Small intestine (tissue), 7 donors: ENCODE data around the gene COG6. TPM values are rescaled to one million over a fixed set of nuclear protein-coding genes. Genes with fewer than 3 reads are reported as not detected.

ENCODE experiments used
- DNase-seq, 2 donors: peaks; one replicate each; pipeline versions ENCODE4 v3.0.0 to v3.0.0-alpha.2; 2013
- FAIRE-seq: peaks from 2 replicates; lab custom pipeline; 2012; peaks lifted over from hg19 to GRCh38; lab: Jason Lieb, UNC
- H3K27ac ChIP-seq, 3 donors: one replicate each; pipeline ENCODE4 v1.5.1; 2013; ENCODE audit warnings: low read length in 2 of 3, mild to moderate bottlenecking in 2 of 3, control low read depth in 1 of 3, inconsistent platforms in 1 of 3, low read depth in 1 of 3, moderate library complexity in 1 of 3
- H3K27me3 ChIP-seq, 3 donors: one replicate each; pipeline ENCODE4 v1.6.1; 2013; ENCODE audit warnings: low read length in 3 of 3, inconsistent platforms in 1 of 3; ENCODE audit not compliant: control insufficient read depth in 3 of 3, insufficient read depth in 3 of 3
- H3K36me3 ChIP-seq, 3 donors: one replicate each; pipeline ENCODE4 v1.6.1; 2013; ENCODE audit warnings: low read length in 3 of 3, inconsistent platforms in 1 of 3, low read depth in 1 of 3, mild to moderate bottlenecking in 1 of 3, moderate library complexity in 1 of 3; ENCODE audit not compliant: control insufficient read depth in 3 of 3, insufficient read depth in 2 of 3
- H3K4me1 ChIP-seq, 3 donors: one replicate each; pipeline ENCODE4 v1.6.1; 2013; ENCODE audit warnings: low read length in 2 of 3, inconsistent platforms in 1 of 3, low read depth in 1 of 3, mild to moderate bottlenecking in 1 of 3, moderate library complexity in 1 of 3; ENCODE audit not compliant: control insufficient read depth in 3 of 3, insufficient read depth in 2 of 3
- H3K4me3 ChIP-seq, 3 donors: one replicate each; pipeline ENCODE4 v1.5.1; 2013; ENCODE audit warnings: low read length in 3 of 3, control low read depth in 1 of 3, inconsistent platforms in 1 of 3, low read depth in 1 of 3, mild to moderate bottlenecking in 1 of 3, moderate library complexity in 1 of 3
- H3K9me3 ChIP-seq, 2 donors: one replicate each; pipeline ENCODE4 v1.6.1; 2013; ENCODE audit warnings: low read depth in 1 of 2, low read length in 1 of 2; ENCODE audit not compliant: control insufficient read depth in 2 of 2, insufficient read depth in 1 of 2
- WGBS, 3 donors: extraction: QIAGEN DNeasy Blood & Tissue Kit; methylation state at CpG; one replicate each; pipeline ENCODE4 v1.1.7; 2013; 5-methylcytosine and 5-hydroxymethylcytosine counted together
- polyA plus RNA-seq, 4 donors: library from polyadenylated mRNA; stranded (reverse) in 3 of 4; unstranded in 1 of 4; fragments of 200-250 nt in 3 of 4; fragments of 120-200 nt in 1 of 4; gene quantifications; one replicate each; pipeline versions ENCODE4 v1.2.1 to v1.2.3, GENCODE V29; 2013
- donor health status: healthy with polysubstance abuse.
- donor health status: control.
- donor health status: control.
- donor health status: Bipolar disorder and iron deficiency.
- donor health status: healthy.

COG6 gene
- polyA plus RNA-seq, 4 donors: 9.5 to 28.4 (median 10.1) TPM

DNA sequence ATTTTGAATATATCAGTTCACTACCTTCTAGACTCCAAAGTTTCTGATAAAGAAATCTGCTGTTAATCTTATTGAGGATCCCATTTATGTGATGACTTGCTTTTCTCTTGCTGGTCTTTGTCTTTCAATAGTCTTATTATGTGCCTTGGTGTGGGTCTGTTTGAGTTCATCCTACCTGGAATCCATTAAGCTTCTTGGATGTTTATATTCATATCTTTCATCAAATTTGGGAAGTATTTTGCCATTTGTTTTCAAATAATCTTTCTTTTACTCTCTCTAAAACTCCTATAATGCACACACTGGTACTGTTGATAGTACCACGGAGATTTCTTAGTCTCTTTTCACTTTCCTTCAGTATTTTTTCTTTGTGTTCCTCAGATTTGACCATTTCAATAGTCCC is 24.2 kb upstream of the COG6 start:
- no peak overlapping the region for H3K27ac ChIP-seq
- peaks cover 0 to 6% of the 10 kb centered on the region in 2 donors for H3K9me3 ChIP-seq
- no peaks in the 10 kb centered on the region for H3K36me3 ChIP-seq
- no peak overlapping the region for H3K4me3 ChIP-seq
- FAIRE-seq (no peak), DNase-seq (no peak)
- H3K27me3 ChIP-seq: peaks cover 0 to 2% (median 0%) of the 10 kb centered on the region in 3 donors
- H3K4me1 ChIP-seq: no peaks in the 10 kb centered on the region
- 72 to 91% (median 81%) methylated on average over 1 of the region's 1 CpG for WGBS, 3 donors

DNA sequence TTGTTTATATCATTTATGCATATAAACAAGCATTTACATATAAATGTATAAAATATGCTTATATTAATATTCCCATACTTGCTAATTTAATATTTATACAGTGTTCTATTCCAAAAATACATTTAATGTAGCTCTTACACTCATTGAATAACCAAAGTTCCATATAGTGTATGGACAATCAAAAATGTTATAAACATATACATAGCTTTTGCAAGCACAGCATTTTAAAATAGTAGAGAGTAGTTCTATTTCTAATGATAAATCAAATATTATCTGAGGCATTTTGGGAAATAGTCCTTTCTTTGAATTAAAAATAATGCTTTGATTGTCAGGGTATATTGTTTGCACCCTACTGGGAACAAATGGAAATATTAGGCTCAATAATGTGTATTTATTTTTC is 22.5 kb upstream of the COG6 start:
- peaks cover 0 to 4% (median 0%) of the 10 kb centered on the region in 3 donors for H3K27me3 ChIP-seq
- no peak for FAIRE-seq

DNA sequence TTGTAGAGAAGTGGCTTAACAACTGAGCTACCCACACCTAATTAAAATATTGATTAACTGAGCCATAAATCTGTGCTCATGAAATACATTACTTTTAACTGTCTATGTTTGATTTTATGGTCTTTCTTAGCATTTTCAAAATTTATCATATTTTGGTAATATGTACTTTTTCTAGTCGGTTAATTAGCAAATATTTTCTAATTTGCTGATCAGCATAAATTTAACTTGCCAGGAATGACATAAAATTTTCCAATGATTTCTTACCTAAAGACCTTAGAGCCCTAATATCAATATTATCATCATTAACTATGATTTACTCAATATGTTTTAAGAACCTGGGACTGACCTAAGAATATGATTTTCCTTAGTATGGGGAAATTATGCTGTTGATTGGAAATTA is 19.9 kb upstream of the COG6 start:
- 77 to 88% (median 88%) methylated on average over 1 of the region's 1 CpG for WGBS, 3 donors
- no peak for DNase-seq
- Histone ChIP-seq H3K27ac (no peak overlapping the region), H3K27me3 (peaks cover 0 to 4% (median 0%) of the 10 kb centered on the region in 3 donors), H3K4me3 (no peak overlapping the region), H3K9me3 (peaks cover 0 to 8% of the 10 kb centered on the region in 2 donors), H3K36me3 (no peaks in the 10 kb centered on the region), H3K4me1 (no peaks in the 10 kb centered on the region)
- no peak for FAIRE-seq

More for the DNA sequence above, 22.5 kb upstream of the COG6 start:
- H3K4me3 ChIP-seq: no peak overlapping the region
- no peak overlapping the region for H3K27ac ChIP-seq
- DNase-seq: no peak
- H3K36me3 ChIP-seq: no peaks in the 10 kb centered on the region
- H3K9me3 ChIP-seq: peaks cover 0 to 10% of the 10 kb centered on the region in 2 donors
- no peaks in the 10 kb centered on the region for H3K4me1 ChIP-seq

DNA sequence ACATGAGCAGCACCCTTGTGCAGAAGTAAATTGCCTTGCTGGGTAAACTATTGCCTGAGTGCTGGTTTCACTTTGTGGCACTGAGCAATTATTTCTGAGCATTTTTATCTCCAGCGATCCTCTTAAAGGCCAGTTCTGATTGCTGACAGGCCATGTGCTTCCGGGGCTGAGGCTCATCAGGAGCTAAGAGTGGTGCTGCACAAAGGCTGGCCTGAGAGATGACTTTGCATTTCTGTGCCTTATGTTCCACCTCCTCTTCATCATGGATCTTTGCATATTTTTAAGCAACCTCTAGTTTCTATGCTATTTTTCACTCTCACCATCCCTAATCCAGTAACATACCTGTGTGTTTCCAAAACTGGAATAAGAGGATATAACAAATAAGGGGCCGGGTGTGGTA is 17.6 kb upstream of the COG6 start:
- Histone ChIP-seq H3K36me3 (no peaks in the 10 kb centered on the region), H3K4me1 (no peaks in the 10 kb centered on the region), H3K27me3 (peaks cover 0 to 1% (median 0%) of the 10 kb centered on the region in 3 donors), H3K4me3 (no peak overlapping the region), H3K9me3 (peaks cover 0 to 5% of the 10 kb centered on the region in 2 donors), H3K27ac (no peak overlapping the region)
- FAIRE-seq: no peak
- DNase-seq: no peak
- WGBS, 3 donors: 85 to 92% (median 88%) methylated on average over 3 of the region's 3 CpGs

DNA sequence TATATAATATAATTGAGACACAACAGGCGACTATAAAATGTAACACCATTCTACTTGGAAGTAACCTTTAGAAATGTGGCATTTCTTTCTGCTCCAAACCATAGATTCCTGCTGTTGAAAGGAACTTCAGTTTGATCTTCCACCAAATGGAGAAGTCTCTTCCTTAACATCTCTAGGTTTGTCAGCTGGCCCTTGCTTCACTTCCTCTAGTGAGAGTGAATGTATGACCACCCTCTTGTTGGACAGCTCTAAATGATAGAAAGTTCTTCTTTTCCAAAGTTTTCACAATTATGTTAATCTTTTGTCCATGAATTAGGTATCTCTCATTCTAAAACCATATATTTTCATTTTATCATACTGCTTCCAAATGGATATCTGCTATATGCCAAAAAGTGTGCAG is 13.8 kb upstream of the COG6 start:
- Histone ChIP-seq H3K4me1 (no peaks in the 10 kb centered on the region), H3K27me3 (peaks cover 0 to 1% (median 0%) of the 10 kb centered on the region in 3 donors), H3K9me3 (peaks cover 0 to 5% of the 10 kb centered on the region in 2 donors), H3K4me3 (no peak overlapping the region), H3K27ac (no peak overlapping the region), H3K36me3 (no peaks in the 10 kb centered on the region)
- DNase-seq (no peak), FAIRE-seq (no peak)
- 79 to 81% (median 81%) methylated on average over 1 of the region's 1 CpG for WGBS, 3 donors

DNA sequence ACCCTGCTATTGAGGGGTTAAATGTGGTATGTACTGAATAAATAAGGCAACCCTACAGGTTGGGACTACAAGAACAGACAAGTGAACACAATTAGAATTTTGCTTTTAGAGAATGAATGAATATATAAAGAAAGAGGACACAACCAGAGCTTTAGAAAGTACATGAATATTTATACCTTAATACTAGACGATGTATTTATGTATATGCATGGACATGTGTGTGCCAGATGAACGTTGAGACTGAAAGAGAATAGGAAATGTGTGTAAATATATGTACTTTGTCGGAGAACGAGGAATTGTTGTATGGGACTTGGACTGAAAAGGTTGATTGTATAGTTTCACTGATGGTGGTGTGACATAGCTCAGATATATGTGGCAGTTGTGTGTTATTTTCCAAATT is 9.3 kb upstream of the COG6 start:
- no peak for FAIRE-seq
- 78 to 85% (median 81%) methylated on average over 4 of the region's 4 CpGs for WGBS, 3 donors

DNA sequence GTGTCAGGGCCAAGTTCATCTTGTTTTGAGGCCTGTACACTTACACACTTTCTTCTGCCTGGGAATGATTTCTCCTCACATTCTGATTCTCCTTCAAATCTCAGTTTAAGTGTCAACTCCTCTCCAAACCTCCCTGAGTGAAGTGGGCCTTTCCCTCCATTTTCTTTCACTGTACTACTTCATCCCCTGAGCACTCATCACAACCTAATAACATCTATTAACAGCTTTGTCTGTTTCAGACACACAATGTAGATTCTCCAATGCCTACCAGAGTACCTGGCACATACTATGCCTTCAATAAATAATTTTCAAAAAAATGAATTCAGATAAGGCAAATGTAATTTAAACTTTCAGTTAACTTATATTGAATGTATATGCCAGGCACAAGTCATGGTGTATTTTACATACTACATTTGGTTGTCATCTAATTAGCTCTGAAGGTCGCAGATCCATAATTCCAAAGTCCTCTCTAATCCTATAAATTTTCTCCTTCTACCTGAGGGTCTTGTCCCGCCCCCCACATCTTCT is 357 bp upstream of the COG6 start:
- Histone ChIP-seq H3K27me3 (peaks cover 0 to 2% (median 0%) of the 10 kb centered on the region in 3 donors), H3K9me3 (no peaks in the 10 kb centered on the region), H3K4me3 (peak overlapping the region; percentile 86 to 96 (median 95)), H3K36me3 (peaks cover 0 to 1% (median 0%) of the 10 kb centered on the region in 3 donors), H3K4me1 (no peaks in the 10 kb centered on the region), H3K27ac (peak overlapping the region in 2 of 3 donors; percentile 83 to 85)
- DNase-seq (no peak), FAIRE-seq (no peak)
- 0% methylated on average over 2 of the region's 2 CpGs for WGBS, 3 donors

More for the DNA sequence above, 9.3 kb upstream of the COG6 start:
- H3K27me3 ChIP-seq: peaks cover 0 to 2% (median 0%) of the 10 kb centered on the region in 3 donors
- no peaks in the 10 kb centered on the region for H3K9me3 ChIP-seq
- no peak overlapping the region for H3K27ac ChIP-seq
- no peaks in the 10 kb centered on the region for H3K36me3 ChIP-seq
- H3K4me3 ChIP-seq: no peak overlapping the region
- no peak for DNase-seq
- no peaks in the 10 kb centered on the region for H3K4me1 ChIP-seq

DNA sequence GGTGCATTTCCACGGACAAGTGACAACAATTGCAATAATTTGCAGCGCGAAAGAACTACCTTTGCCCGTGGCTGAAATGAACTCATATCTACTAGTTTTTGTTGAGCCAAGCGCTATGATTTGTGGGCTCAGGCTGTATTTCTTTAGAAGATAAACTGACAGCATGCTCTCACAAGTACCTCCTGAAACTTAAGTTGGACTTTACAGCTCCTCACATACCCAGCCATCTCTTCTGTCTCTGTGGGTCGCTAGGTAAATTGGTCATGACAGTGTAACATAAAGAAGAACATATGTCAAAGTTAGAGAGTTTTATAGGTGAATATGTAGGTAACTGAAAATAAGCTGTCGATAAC is 839 bp downstream of the COG6 start:
- DNase-seq (no peak), FAIRE-seq (no peak)
- Histone ChIP-seq H3K4me3 (peak overlapping the region; percentile 86 to 96 (median 95)), H3K27me3 (no peaks in the 10 kb centered on the region), H3K36me3 (peaks cover 0 to 2% (median 0%) of the 10 kb centered on the region in 3 donors), H3K9me3 (no peaks in the 10 kb centered on the region), H3K27ac (peak overlapping the region in 1 of 3 donors; percentile 85), H3K4me1 (no peaks in the 10 kb centered on the region)
- 10 to 17% (median 10%) methylated on average over 7 of the region's 7 CpGs for WGBS, 3 donors

DNA sequence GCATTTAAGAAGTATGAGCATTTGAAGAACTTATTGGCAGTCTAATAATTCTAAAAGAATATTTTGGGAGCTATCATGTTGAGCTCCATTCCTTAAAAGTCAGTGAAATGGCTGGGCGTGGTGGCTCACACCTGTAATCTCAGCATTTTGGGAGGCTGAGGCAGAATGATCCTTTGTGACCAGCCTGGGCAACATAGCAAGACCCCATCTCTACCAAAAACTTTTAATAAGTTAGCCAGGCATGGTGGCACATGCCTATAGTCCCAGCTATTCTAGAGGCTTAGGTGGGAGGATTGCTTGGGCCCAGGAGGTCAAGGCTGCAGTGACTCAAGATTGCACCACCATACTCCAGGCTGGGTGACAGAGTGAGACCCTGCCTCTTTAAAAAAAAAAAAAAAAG is 8.0 kb downstream of the COG6 start:
- no peaks in the 10 kb centered on the region for H3K27me3 ChIP-seq
- H3K27ac ChIP-seq: no peak overlapping the region
- H3K9me3 ChIP-seq: no peaks in the 10 kb centered on the region
- WGBS, 3 donors: 96 to 97% (median 97%) methylated on average over 1 of the region's 1 CpG
- H3K4me1 ChIP-seq: no peaks in the 10 kb centered on the region
- DNase-seq (no peak), FAIRE-seq (no peak)
- no peak overlapping the region for H3K4me3 ChIP-seq
- H3K36me3 ChIP-seq: peaks cover 0 to 10% (median 0%) of the 10 kb centered on the region in 3 donors
